NCI-H82 treated with DMSO at 0.1 percent for 48 hours (cell line): ENCODE measurements around the gene IQCB1.
A peak's percentile ranks its signal among the peaks of the same experiment; 100 is the strongest.
"Not testable (repeated sequence)": the region's sequence is repeated elsewhere in the genome, so short reads cannot be mapped to it uniquely, and the experiment has no call there.

ENCODE experiments used
- DNase-seq: peaks from one replicate; lab custom pipeline; 2025; ENCODE audit not compliant: unreplicated experiment; lab: John Stamatoyannopoulos, UW

Gene IQCB1

GRCh38 chr3:121809249-121809648 is 25.6 kb downstream of the IQCB1 start:
- DNase-seq, result no peak

GRCh38 chr3:121803771-121804320 is 31.0 kb downstream of the IQCB1 start:
- DNase-seq, result no peak

- no peak for DNase-seq
These were observed 34.0 kb downstream of the IQCB1 start for GRCh38 chr3:121800906-121801305.

GRCh38 chr3:121796970-121797369 is 37.9 kb downstream of the IQCB1 start:
- no peak for DNase-seq

GRCh38 chr3:121794264-121794983 is 40.4 kb downstream of the IQCB1 start:
- no peak for DNase-seq

GRCh38 chr3:121793078-121793477 is 41.8 kb downstream of the IQCB1 start:
- DNase-seq, result no peak

- DNase-seq, result no peak
These were observed 48.4 kb downstream of the IQCB1 start for GRCh38 chr3:121786485-121786884.

- not testable (repeated sequence) for DNase-seq
These were observed 52.1 kb downstream of the IQCB1 start for GRCh38 chr3:121782784-121783183.

GRCh38 chr3:121781611-121782010 is 53.2 kb downstream of the IQCB1 start:
- DNase-seq, result no peak

- not testable (repeated sequence) for DNase-seq
These were observed 59.8 kb downstream of the IQCB1 start for GRCh38 chr3:121775095-121775494.

- DNase-seq, result no peak
These were observed 65.6 kb downstream of the IQCB1 start for GRCh38 chr3:121769246-121769645.

- DNase-seq, result no peak
These were observed 66.4 kb downstream of the IQCB1 start for GRCh38 chr3:121768452-121768851.

- peak; percentile 91 for DNase-seq
These were observed 75.2 kb downstream of the IQCB1 start for GRCh38 chr3:121759541-121760202.

GRCh38 chr3:121758727-121759450 is 76.0 kb downstream of the IQCB1 start:
- peak; percentile 59 for DNase-seq

- DNase-seq, result no peak
These were observed 76.9 kb downstream of the IQCB1 start for GRCh38 chr3:121757812-121758545.

GRCh38 chr3:121757087-121757811 is 77.6 kb downstream of the IQCB1 start:
- no peak for DNase-seq

GRCh38 chr3:121752772-121753171 is 82.1 kb downstream of the IQCB1 start:
- no peak for DNase-seq

- no peak for DNase-seq
These were observed 82.6 kb downstream of the IQCB1 start for GRCh38 chr3:121752261-121752660.

GRCh38 chr3:121750087-121750415 is 84.8 kb downstream of the IQCB1 start:
- DNase-seq, result no peak

- peak; percentile 99 for DNase-seq
These were observed 85.4 kb downstream of the IQCB1 start, which contains the start of gene GOLGB1 for GRCh38 chr3:121749276-121750086. GOLGB1 (minus strand) TSS chr3:121749741; CDS start chr3:121730971, 18,770 bp downstream.
